ENCODE data around the gene TNNT1.
"Not testable (repeated sequence)": the region's sequence is repeated elsewhere in the genome, so short reads cannot be mapped to it uniquely, and the experiment has no call there.

Gene TNNT1

GRCh38 chr19:55109527-55110291 lies 39.3 kb downstream of the TNNT1 start:
- DNase-seq (ENCODE audit: low spot score): no peak

GRCh38 chr19:55107252-55107651 lies 41.8 kb downstream of the TNNT1 start:
- not testable (repeated sequence) for DNase-seq (ENCODE audit: low spot score)

- DNase-seq (ENCODE audit: low spot score): no peak
These were observed 42.4 kb downstream of the TNNT1 start for GRCh38 chr19:55106591-55106990.

GRCh38 chr19:55105237-55105636 lies 43.8 kb downstream of the TNNT1 start:
- DNase-seq (ENCODE audit: low spot score): no peak

DNA sequence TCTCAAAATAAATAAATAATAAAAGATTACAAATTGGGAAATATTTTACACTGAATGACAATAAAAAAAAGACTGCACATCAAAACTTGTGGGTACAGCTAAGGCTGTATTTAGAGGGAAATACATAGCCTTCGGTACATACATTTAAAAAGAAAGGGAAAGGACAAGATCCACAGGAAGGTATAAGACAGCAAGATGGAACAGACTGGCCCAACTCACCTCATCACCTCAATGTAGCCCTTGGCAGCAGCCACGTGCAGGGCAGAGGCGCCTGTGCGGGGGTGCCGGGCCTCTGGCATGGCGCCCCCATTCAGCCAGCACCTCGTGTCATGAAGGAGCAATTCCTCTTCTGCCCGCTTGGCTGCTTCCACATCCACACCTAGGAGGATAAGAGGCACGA lies 45.8 kb downstream of the TNNT1 start:
- DNase-seq (ENCODE audit: low spot score): no peak

- DNase-seq (ENCODE audit: low spot score): no peak
These were observed 47.7 kb downstream of the TNNT1 start for GRCh38 chr19:55101261-55101660.

DNA sequence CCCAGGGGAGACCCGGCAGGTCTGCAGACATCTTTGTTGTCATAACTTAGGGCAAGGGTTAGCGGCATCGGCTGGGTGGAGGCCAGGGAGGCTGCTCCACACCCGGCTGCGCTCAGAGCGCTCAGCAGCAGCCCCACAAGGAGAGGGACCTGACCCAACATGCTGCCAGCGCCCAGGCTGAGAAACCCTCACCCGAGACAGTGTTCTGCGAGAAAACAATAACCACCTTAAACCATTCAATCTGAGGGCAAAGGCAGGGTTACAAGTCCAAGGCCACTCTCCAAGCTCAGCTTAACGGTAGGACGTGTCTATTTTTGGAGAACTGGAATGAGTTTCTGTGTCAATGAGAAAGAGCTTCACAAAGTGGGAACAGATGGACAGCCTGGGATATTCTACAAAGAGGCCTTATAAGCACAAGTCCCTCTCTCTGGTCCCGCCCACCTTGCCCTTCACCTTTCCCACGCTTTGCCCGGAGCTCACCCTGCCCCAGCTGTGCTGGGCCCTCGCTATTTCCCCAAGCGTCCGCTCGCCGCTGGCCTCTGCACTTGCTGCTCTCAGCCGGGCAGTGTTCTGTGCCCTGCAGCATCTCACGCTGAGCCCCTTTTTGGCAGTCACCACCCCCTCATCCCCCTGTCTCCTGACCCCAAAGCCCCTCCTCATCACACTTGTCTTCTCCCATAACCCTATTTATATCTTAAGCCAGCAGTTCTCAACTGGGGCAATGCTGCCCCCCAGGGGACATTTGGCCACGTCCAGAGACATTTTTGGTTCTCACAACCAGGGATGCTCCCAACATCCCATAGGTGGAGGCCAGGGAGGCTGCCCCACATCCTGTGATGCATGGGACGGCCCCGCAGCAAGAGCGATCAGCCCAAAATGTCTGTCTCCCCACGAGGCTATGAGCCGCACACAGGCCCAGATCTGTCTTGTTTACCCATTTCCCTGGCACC lies 49.2 kb downstream of the TNNT1 start:
- DNase-seq (ENCODE audit: low spot score): no peak

GRCh38 chr19:55098716-55099556 lies 50.1 kb downstream of the TNNT1 start:
- no peak for DNase-seq (ENCODE audit: low spot score)

DNA sequence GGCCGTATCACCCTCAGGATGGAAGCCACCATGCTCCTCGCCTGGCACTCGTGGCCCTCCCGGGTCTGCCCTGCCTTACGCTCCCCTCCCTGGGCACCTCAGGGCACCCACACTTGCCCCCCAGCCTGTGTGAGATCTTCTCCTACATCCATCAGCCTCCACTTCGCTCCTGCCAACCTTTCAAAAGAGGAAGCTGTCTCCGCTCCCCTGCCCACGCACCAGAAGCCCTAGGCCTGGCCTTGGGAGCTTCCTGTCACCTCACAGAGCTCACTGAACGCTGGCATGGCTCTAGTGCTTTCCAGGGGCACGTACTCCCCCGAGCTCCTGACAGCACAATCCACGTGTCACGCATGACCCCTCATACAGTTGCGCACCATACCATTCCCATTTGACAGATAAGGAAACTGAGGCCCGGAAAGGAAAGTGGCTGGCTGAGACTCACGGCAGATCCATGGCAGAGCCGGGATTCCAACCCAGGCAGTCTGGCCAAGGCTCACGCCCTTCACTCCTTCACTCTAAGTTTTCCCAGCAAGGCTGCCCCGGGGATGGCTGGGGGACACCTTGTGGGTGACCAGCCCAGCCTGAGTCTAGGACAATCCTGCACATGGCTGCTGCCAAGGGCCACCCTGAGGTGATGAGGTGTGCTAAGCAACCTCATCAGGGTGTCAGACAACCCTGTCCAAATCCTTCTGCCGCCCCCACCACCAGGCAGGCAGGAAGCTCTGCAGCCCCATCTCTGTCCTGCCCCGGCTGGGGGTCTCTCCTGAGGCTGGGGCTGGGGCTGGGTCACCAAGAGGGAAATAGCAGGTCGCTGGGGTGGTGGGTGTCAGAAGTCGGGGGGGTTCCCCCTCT lies 50.9 kb downstream of the TNNT1 start:
- no peak for DNase-seq (ENCODE audit: low spot score)

- DNase-seq (ENCODE audit: low spot score): no peak
These were observed 52.8 kb downstream of the TNNT1 start for GRCh38 chr19:55096061-55096701.

GRCh38 chr19:55095260-55096060 lies 53.5 kb downstream of the TNNT1 start:
- no peak for DNase-seq (ENCODE audit: low spot score)

- no peak for DNase-seq (ENCODE audit: low spot score)
These were observed 54.3 kb downstream of the TNNT1 start for GRCh38 chr19:55094456-55095259.

DNA sequence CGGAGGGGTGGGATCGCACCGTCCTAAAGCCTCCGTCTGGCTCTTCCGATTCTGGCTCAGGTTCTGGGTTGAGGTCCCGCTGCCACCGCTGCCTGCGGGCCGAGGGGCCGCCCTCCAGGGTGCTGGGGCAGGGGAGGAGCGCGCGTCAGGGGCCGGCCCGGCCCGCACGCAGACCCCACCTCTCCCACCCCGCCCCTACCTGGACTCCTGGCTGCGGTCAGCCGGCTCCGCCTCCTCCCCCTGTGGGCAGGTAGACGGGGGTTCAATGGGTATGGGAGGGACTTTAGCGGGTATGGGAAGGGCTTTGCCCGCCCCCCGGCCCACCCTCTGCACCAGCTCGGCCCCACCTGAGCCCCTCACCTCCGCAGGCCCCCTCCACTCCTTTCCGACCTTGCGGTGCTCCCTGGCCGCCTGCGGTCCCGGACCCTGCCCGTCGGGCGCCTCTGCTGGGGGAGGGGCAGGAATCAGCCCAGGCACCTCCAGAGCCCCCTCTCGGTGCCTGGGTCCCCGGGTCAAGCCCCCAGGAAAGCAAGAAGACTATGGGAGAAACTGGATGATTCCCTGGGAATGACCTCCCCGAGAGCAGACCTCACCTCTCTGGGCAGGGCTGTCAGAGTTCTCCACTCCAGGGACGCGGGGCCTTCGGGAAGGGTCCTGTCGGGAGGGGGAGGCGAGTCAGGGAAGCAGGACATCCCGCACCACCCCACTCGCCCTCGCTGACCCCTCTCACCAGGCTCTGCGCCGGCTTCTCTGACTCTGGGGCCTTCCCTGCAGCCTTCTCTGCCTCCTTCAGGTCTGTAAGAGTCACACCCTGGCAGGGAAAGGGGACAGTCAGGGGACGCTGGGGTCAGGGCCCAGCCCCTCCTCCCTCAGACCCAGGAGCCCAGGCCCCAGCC lies 56.3 kb downstream of the TNNT1 start:
- no peak for DNase-seq (ENCODE audit: low spot score)

GRCh38 chr19:55091955-55092354 lies 57.1 kb downstream of the TNNT1 start:
- no peak for DNase-seq (ENCODE audit: low spot score)

- DNase-seq (ENCODE audit: low spot score): no peak
These were observed 57.7 kb downstream of the TNNT1 start for GRCh38 chr19:55091126-55091910.

DNA sequence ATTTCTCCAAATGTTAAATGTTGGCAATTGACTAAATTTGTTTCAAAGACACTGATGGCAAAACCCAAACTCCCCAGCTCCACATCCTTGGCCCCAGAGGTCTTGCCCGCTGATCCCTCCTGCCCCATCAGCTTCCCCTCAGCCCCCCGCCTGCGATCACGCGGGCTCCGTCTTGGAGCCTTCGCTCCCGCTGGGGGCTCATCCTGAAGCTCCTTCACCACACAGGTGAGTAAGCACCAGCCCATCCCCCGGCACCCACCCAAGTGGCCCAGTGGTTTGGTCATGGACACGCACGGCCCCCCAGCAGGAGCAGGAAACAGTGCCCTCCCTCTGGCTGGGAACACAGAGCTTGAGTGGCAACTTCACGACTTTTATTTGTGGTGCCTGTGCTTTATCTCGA lies 58.4 kb downstream of the TNNT1 start:
- DNase-seq (ENCODE audit: low spot score): no peak

DNA sequence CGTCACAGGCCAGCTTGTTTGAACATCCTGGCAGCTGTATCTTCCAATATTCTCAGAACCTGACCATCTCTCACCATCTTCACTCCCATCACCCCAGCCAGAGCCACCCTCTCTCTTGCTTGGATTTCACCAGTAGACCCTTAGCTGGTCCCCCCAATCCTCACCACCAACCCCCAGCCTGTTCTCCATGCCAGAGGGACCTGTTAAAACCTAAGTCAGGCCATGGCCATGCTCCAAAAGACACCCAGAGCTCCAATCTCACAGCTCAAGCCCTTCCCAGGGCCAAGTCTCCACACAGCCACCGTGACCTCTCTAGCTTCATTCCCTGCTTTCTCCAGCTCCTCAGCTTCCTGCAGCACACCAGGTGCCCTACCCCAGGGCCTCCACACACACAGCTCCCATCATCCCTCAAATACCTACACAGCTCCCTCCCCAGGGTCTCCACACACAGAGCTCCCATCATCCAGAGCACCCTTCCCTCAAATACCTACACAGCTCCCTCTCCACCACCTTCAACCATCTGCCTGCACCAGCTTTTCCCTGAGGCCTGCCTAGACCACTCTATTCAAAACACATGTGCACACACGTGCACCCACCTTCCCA lies 59.6 kb downstream of the TNNT1 start:
- no peak for DNase-seq (ENCODE audit: low spot score)

All from activated CD4-positive, alpha-beta T cell treated with anti-CD3 and anti-CD28 coated beads, Interleukin-2, Interleukin-4, amounts not matched to agents 100 ng/mL and 50 ng/mL, durations not matched to agents 16 hours and 8 hours (primary cell).